ENCODE measurements around the gene RPL36.
"Not testable (repeated sequence)": the region's sequence is repeated elsewhere in the genome, so short reads cannot be mapped to it uniquely, and the experiment has no call there.

The RPL36 gene

GRCh38 chr19:5698635-5699422, 8.7 kb downstream of the RPL36 start:
- Histone ChIP-seq H3K36me3 (ENCODE audit: insufficient read depth, low read length) (peaks cover 14% of the 10 kb centered on the region), H3K9me3 (ENCODE audit: control insufficient read depth, insufficient read depth, low read length) (no peaks in the 10 kb centered on the region), H3K4me1 (ENCODE audit: insufficient read depth, low read length) (no peaks in the 10 kb centered on the region), H3K9ac (ENCODE audit: low read depth, low read length) (no peak overlapping the region)

- H3K36me3 ChIP-seq (ENCODE audit: insufficient read depth, low read length): peaks cover 24% of the 10 kb centered on the region
- H3K9ac ChIP-seq (ENCODE audit: low read depth, low read length): no peak overlapping the region
- H3K4me1 ChIP-seq (ENCODE audit: insufficient read depth, low read length): no peaks in the 10 kb centered on the region
- H3K9me3 ChIP-seq (ENCODE audit: control insufficient read depth, insufficient read depth, low read length): no peaks in the 10 kb centered on the region
These were observed 10.5 kb downstream of the RPL36 start for GRCh38 chr19:5700455-5701092.

GRCh38 chr19:5702053-5702410, 11.9 kb downstream of the RPL36 start:
- not testable (repeated sequence) for H3K9ac ChIP-seq (ENCODE audit: low read depth, low read length); H3K4me1 ChIP-seq (ENCODE audit: insufficient read depth, low read length); H3K9me3 ChIP-seq (ENCODE audit: control insufficient read depth, insufficient read depth, low read length)
- H3K36me3 ChIP-seq (ENCODE audit: insufficient read depth, low read length): peaks cover 31% of the 10 kb centered on the region

- Histone ChIP-seq H3K36me3 (ENCODE audit: insufficient read depth, low read length) (peaks cover 34% of the 10 kb centered on the region), H3K9me3 (ENCODE audit: control insufficient read depth, insufficient read depth, low read length) (no peaks in the 10 kb centered on the region), H3K9ac (ENCODE audit: low read depth, low read length) (no peak overlapping the region), H3K4me1 (ENCODE audit: insufficient read depth, low read length) (no peaks in the 10 kb centered on the region)
These were observed 14.0 kb downstream of the RPL36 start for GRCh38 chr19:5703819-5704818.

- Histone ChIP-seq H3K9me3 (ENCODE audit: control insufficient read depth, insufficient read depth, low read length) (no peaks in the 10 kb centered on the region), H3K36me3 (ENCODE audit: insufficient read depth, low read length) (peaks cover 36% of the 10 kb centered on the region), H3K4me1 (ENCODE audit: insufficient read depth, low read length) (no peaks in the 10 kb centered on the region), H3K9ac (ENCODE audit: low read depth, low read length) (no peak overlapping the region)
These were observed 15.5 kb downstream of the RPL36 start for GRCh38 chr19:5705552-5705951.

GRCh38 chr19:5706876-5707573, 16.9 kb downstream of the RPL36 start:
- peaks cover 31% of the 10 kb centered on the region for H3K36me3 ChIP-seq (ENCODE audit: insufficient read depth, low read length)
- H3K9ac ChIP-seq (ENCODE audit: low read depth, low read length): no peak overlapping the region
- no peaks in the 10 kb centered on the region for H3K9me3 ChIP-seq (ENCODE audit: control insufficient read depth, insufficient read depth, low read length)
- H3K4me1 ChIP-seq (ENCODE audit: insufficient read depth, low read length): no peaks in the 10 kb centered on the region

GRCh38 chr19:5707576-5708575, 17.8 kb downstream of the RPL36 start:
- Histone ChIP-seq H3K36me3 (ENCODE audit: insufficient read depth, low read length) (peaks cover 31% of the 10 kb centered on the region), H3K9ac (ENCODE audit: low read depth, low read length) (no peak overlapping the region), H3K9me3 (ENCODE audit: control insufficient read depth, insufficient read depth, low read length) (no peaks in the 10 kb centered on the region), H3K4me1 (ENCODE audit: insufficient read depth, low read length) (no peaks in the 10 kb centered on the region)

- Histone ChIP-seq H3K36me3 (ENCODE audit: insufficient read depth, low read length) (peaks cover 17% of the 10 kb centered on the region), H3K9ac (ENCODE audit: low read depth, low read length) (no peak overlapping the region), H3K4me1 (ENCODE audit: insufficient read depth, low read length) (no peaks in the 10 kb centered on the region), H3K9me3 (ENCODE audit: control insufficient read depth, insufficient read depth, low read length) (no peaks in the 10 kb centered on the region)
These were observed 20.9 kb downstream of the RPL36 start for GRCh38 chr19:5711025-5711424.

GRCh38 chr19:5711713-5712161, 21.6 kb downstream of the RPL36 start:
- Histone ChIP-seq H3K36me3 (ENCODE audit: insufficient read depth, low read length) (peaks cover 11% of the 10 kb centered on the region), H3K9me3 (ENCODE audit: control insufficient read depth, insufficient read depth, low read length) (no peaks in the 10 kb centered on the region), H3K9ac (ENCODE audit: low read depth, low read length) (no peak overlapping the region), H3K4me1 (ENCODE audit: insufficient read depth, low read length) (no peaks in the 10 kb centered on the region)

- no peaks in the 10 kb centered on the region for H3K4me1 ChIP-seq (ENCODE audit: insufficient read depth, low read length)
- no peak overlapping the region for H3K9ac ChIP-seq (ENCODE audit: low read depth, low read length)
- H3K9me3 ChIP-seq (ENCODE audit: control insufficient read depth, insufficient read depth, low read length): no peaks in the 10 kb centered on the region
- peaks cover 8% of the 10 kb centered on the region for H3K36me3 ChIP-seq (ENCODE audit: insufficient read depth, low read length)
These were observed 23.1 kb downstream of the RPL36 start for GRCh38 chr19:5713228-5713627.

- Histone ChIP-seq H3K9me3 (ENCODE audit: control insufficient read depth, insufficient read depth, low read length) (no peaks in the 10 kb centered on the region), H3K4me1 (ENCODE audit: insufficient read depth, low read length) (no peaks in the 10 kb centered on the region; the same call in 1 of the 2 replicates), H3K36me3 (ENCODE audit: insufficient read depth, low read length) (peaks cover 8% of the 10 kb centered on the region), H3K9ac (ENCODE audit: low read depth, low read length) (no peak overlapping the region; the same call in 1 of the 2 replicates)
These were observed 24.7 kb downstream of the RPL36 start for GRCh38 chr19:5714816-5715215.

GRCh38 chr19:5717215-5717935, 27.3 kb downstream of the RPL36 start:
- H3K9ac ChIP-seq (ENCODE audit: low read depth, low read length): no peak overlapping the region
- no peaks in the 10 kb centered on the region; the same call in 1 of the 2 replicates for H3K4me1 ChIP-seq (ENCODE audit: insufficient read depth, low read length)
- no peaks in the 10 kb centered on the region for H3K9me3 ChIP-seq (ENCODE audit: control insufficient read depth, insufficient read depth, low read length)
- H3K36me3 ChIP-seq (ENCODE audit: insufficient read depth, low read length): peaks cover 3% of the 10 kb centered on the region; the same call in 1 of the 2 replicates
